Stimulated activated CD8-positive, alpha-beta memory T cell treated with anti-CD3 and anti-CD28 coated beads, Interleukin-7, amount 100 ng/mL, for 1 hour (primary cell): ENCODE results near the gene DPH1.

Experiments used
- DNase-seq, 2 donors: peaks; one replicate each; pipeline ENCODE4 v3.0.0-alpha.2; 2020; ENCODE audit warnings: low read depth in 2 of 2

Gene DPH1

DNA sequence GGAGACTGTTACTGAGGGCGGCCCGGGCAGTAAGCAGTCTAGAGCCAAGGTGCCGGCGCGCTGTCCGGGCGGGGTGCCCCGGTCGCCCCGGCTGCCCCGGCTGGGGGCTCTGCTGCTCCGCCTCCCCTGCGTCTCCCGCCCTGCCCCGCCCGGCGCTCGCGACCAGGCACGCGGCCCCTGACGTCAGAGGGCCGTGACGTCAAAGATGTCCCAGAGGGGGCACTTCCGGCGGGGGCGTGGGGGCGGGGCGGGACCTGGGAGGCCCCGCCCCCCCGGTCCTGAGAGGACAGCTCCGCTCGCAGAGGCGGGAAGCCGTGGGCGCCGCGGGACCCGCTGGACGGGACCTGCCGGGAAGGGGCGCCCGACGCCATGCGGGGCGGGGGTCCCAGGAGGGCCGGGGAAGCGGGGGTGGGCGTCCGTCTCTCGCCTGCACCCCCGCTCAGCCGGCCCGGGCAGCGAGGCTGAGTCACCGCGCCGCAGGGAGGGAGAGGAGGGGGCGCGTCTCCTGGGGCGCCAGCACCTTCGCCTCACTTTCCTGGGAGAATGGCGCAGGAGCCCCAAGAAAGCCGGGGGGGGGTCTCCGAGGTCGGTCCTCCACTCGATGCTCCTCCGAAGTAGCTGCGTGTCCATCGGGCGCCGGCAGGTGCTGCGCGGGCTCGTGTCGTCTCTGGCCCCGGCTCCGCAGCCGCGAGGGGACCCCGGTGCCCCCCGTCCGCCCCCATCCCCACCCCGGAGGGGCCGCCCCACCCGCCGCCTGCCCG is 20.5 kb downstream of the DPH1 start:
- DNase-seq: peak; percentile 42 to 44

DNA sequence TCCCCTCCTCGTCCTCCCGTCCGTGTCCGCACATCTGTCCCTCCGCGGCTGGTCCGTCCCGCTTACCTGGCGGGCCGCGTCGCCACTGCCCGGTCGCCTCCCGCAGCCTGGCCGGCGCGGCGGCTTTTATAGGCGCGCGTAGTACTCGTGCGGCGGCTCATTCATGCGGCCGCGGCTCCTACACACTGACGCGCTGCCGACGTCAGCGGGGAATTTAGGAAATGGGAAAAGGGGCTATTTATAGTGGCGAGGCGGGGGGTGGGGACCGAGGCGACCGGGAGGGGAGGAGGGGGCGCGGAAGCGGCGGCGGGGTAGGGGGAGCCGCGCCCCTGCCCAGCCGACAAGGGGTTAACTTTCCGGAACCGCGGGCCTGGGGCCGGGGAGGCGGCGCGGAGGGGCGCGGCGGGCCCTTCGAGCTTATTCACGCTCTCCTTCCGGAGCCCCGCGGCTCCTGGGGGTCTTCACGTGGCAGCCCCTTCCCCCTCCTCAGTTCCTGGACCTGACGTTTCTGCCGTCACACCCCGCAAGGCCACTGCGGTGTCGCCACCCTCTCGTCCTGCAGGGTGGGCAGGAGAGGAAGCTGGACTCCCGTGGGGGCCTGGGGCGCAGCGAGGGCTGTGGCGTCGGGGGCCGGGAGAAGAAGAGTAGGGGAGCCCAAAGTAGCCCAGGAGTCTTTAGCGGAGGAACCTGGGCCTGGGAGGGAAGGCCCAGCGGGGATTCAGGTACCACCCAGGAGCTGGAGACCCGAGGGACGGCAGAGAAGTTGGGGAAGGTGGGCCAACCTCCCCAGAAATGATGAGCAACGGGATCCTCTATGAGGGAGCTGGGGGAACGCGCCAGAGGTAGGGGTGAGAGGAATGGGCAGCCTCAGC is 21.3 kb downstream of the DPH1 start:
- DNase-seq: no peak

DNA sequence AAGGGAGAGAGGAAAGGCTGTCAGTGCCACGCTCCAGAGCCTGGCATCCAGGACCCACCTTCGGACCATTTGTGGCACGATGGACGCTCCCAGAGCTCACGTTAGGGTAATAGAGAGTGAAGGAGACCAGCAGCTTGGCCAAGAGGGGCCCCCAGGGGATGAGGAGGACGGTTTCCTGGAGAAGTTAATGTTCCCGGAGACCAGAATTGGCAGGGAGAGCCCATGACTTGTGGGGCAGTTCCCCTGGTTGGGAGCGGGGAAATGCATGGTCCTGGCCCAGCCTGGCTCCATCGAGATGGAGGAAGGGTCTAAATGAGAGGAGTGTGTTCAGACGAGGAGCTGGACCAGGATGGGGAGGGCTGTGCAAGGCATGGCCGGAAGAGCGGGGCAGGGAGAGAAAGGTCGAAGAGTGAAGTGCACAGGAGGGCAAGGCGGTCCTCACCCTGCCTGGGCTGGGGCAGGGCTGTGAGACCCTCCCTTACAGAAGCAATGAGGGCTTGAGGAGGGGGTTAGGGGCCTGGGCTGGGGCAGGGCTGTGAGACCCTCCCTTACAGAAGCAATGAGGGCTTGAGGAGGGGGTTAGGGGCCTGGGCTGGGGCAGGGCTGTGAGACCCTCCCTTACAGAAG is 22.1 kb downstream of the DPH1 start:
- DNase-seq: no peak

DNA sequence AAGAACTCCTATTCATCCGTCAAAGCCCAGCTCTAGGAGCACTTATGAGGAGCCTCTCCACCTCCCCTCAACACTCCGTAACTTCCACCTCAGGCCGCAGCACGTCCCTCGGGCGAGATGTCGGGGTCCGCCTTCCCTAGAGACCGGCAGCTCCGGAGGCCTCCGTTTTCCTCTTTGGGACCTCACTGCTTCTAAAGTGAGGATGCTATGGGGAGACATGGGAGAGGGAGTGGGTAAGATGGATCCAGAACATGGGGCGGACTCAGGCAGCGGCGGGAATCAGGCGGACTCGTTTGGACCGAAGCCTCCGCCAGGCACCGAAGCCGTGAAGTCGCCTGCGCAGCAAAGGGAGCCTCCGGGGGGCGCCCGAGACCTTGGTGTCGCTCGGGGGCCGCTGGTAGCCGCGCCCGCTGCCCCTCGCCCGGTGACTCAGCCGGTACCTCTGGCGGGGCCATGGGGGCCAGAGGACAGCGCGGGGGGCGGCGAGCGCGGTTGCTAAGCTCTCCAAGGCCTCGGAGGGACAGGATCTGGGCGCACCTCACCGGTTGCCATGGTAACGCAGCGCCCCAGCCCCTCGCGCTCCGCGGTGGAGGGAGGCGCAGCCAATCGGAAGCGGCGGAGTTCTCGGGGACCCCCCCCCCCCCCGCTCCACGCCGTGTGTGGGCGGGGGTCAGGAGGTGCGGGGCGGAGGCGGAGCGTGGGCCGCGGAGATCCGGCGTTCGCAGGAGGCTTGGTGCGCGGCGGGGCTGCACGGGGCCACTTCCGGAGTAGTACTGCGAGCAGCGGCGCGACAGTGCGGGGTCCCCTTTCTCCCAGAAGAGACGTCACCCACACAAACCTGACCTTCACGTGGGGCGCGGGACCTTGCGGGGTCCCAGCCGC is 23.7 kb downstream of the DPH1 start:
- DNase-seq: peak; percentile 46 to 53

DNA sequence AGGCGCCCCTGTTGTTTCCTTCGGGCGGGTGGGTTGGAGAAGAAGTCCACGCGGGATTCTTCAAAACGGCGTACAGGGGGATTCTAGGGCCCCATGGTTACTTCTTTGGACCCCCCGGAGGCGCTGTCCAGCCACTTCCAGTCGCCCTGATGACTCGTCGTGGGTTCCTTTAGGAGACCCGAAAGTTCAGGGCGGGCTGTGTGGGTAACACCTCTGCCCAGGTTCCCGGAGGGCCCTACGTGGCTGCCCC is 24.2 kb downstream of the DPH1 start:
- no peak for DNase-seq

DNA sequence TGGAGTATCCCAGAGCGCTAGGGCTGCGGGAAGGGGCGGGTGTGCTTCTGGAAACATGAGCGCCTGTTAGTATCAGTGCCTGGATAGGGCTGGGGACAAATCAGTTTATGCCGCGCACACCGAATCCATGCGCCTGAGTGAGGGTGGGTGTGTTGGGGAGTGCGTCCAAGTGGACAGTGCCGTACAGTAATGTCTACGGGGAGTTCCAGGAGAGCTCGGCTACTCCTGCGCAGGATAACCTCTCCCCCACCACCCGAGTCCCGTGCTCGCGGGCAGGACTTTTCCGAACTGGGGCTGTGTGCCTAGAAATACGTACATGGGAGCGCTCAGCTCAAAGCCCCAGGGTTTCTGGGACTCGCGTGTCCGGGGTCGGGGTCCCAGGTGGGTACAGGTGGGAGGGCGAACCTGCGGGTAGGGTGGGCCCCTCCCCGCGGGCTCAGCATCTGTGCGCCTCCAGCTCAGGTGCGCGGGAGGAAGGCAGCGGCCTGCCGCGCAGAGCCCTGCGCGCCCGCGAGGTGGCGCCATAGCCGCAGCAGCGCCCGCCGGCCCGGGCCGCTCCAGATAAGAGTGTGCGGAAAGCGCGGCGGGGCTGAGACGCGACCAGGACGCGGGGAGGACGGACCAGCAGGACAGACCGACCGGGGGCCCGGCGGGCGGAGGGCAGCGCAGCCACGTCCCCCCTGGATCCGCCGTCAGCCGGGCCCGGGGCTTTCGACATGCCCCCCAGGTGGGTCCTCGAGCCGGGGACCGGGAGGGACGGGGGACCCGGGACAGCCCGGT is 24.7 kb downstream of the DPH1 start, which contains the start of gene HIC1:
HIC1 (plus strand) TSS at position 592 of the 780 bp plus-strand sequence. CDS start 1,588 bp downstream, outside the sequence.
- DNase-seq: peak; percentile 54 to 57

DNA sequence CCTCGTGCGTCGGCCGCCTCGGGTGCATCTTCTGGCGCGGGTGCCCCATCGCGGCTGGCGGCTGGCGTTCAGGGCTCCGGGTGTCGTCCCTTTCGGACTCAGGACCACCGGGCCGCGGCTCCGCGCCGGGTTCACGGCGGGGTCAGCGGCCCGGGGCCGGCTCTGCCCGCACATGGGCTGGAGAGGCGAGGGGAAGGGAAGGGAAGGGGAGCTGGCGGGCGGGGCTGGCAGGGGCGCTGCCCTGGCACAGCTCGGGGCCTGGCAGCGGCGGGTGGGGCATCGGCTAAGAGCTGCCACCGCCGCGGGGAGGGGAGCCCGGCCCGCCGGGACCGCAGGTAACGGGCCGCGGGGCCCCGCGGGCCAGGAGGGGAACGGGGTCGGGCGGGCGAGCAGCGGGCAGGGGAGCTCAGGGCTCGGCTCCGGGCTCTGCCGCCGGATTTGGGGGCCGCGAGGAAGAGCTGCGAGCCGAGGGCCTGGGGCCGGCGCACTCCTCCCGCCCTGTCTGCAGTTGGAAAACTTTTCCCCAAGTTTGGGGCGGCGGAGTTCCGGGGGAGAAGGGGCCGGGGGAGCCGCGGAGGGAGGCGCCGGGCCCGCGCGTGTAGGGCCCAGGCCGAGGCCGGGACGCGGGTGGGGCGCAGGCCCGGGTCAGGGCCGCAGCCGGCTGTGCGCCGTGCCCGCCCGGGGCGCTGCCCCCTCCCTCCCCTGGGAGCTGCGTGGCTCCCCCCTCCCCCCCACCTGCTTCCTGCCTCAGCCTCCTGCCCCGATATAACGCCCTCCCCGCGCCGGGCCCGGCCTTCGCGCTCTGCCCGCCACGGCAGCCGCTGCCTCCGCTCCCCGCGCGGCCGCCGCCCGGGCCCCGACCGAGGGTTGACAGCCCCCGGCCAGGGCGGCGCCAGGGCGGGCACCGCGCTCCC is 25.6 kb downstream of the DPH1 start:
- no peak for DNase-seq

DNA sequence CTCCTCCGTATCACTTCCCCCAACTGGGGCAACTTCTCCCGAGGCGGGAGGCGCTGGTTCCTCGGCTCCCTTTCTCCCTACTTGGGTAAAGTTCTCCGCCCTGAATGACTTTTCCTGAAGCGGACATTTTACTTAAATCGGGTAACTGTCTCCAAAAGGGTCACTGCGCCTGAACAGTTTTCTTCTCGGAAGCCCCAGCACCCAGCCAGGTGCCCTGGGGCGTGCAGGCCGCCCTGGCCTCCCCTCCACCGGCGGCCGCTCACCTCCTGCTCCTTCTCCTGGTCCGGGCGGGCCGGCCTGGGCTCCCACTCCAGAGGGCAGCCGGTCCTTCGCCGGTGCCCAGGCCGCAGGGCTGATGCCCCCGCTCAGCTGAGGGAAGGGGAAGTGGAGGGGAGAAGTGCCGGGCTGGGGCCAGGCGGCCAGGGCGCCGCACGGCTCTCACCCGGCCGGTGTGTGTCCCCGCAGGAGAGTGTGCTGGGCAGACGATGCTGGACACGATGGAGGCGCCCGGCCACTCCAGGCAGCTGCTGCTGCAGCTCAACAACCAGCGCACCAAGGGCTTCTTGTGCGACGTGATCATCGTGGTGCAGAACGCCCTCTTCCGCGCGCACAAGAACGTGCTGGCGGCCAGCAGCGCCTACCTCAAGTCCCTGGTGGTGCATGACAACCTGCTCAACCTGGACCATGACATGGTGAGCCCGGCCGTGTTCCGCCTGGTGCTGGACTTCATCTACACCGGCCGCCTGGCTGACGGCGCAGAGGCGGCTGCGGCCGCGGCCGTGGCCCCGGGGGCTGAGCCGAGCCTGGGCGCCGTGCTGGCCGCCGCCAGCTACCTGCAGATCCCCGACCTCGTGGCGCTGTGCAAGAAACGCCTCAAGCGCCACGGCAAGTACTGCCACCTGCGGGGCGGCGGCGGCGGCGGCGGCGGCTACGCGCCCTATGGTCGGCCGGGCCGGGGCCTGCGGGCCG is 26.5 kb downstream of the DPH1 start:
- DNase-seq: no peak

DNA sequence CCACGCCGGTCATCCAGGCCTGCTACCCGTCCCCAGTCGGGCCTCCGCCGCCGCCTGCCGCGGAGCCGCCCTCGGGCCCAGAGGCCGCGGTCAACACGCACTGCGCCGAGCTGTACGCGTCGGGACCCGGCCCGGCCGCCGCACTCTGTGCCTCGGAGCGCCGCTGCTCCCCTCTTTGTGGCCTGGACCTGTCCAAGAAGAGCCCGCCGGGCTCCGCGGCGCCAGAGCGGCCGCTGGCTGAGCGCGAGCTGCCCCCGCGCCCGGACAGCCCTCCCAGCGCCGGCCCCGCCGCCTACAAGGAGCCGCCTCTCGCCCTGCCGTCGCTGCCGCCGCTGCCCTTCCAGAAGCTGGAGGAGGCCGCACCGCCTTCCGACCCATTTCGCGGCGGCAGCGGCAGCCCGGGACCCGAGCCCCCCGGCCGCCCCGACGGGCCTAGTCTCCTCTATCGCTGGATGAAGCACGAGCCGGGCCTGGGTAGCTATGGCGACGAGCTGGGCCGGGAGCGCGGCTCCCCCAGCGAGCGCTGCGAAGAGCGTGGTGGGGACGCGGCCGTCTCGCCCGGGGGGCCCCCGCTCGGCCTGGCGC is 27.3 kb downstream of the DPH1 start:
- DNase-seq: no peak

DNA sequence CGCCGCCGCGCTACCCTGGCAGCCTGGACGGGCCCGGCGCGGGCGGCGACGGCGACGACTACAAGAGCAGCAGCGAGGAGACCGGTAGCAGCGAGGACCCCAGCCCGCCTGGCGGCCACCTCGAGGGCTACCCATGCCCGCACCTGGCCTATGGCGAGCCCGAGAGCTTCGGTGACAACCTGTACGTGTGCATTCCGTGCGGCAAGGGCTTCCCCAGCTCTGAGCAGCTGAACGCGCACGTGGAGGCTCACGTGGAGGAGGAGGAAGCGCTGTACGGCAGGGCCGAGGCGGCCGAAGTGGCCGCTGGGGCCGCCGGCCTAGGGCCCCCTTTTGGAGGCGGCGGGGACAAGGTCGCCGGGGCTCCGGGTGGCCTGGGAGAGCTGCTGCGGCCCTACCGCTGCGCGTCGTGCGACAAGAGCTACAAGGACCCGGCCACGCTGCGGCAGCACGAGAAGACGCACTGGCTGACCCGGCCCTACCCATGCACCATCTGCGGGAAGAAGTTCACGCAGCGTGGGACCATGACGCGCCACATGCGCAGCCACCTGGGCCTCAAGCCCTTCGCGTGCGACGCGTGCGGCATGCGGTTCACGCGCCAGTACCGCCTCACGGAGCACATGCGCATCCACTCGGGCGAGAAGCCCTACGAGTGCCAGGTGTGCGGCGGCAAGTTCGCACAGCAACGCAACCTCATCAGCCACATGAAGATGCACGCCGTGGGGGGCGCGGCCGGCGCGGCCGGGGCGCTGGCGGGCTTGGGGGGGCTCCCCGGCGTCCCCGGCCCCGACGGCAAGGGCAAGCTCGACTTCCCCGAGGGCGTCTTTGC is 28.0 kb downstream of the DPH1 start:
- no peak for DNase-seq

DNA sequence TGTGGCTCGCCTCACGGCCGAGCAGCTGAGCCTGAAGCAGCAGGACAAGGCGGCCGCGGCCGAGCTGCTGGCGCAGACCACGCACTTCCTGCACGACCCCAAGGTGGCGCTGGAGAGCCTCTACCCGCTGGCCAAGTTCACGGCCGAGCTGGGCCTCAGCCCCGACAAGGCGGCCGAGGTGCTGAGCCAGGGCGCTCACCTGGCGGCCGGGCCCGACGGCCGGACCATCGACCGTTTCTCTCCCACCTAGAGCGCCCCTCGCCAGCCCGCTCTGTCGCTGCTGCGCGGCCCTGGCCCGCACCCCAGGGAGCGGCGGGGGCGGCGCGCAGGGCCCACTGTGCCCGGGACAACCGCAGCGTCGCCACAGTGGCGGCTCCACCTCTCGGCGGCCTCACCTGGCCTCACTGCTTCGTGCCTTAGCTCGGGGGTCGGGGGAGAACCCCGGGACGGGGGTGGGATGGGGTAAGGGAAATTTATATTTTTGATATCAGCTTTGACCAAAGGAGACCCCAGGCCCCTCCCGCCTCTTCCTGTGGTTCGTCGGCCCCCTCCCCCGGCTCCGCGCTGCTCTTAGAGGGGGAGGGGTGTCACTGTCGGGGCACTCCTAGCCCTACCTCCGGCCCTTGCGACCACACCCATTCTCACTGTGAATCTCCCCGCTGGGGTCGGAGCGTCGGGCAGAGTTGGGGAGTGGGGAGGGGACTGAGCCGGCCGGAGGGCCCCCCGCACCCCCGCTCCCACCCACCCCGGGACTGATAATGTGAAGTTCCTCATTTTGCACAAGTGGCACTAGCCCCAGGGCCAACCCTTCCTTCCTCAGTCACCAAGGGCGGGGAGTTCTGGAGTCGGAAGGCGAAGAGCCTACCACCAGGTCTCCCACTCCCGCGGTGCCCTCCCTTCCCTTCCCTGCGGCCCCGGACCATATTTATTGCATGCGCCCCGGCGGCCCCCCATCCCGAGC is 28.9 kb downstream of the DPH1 start:
- peak in 1 of 2 donors; percentile 37 for DNase-seq

DNA sequence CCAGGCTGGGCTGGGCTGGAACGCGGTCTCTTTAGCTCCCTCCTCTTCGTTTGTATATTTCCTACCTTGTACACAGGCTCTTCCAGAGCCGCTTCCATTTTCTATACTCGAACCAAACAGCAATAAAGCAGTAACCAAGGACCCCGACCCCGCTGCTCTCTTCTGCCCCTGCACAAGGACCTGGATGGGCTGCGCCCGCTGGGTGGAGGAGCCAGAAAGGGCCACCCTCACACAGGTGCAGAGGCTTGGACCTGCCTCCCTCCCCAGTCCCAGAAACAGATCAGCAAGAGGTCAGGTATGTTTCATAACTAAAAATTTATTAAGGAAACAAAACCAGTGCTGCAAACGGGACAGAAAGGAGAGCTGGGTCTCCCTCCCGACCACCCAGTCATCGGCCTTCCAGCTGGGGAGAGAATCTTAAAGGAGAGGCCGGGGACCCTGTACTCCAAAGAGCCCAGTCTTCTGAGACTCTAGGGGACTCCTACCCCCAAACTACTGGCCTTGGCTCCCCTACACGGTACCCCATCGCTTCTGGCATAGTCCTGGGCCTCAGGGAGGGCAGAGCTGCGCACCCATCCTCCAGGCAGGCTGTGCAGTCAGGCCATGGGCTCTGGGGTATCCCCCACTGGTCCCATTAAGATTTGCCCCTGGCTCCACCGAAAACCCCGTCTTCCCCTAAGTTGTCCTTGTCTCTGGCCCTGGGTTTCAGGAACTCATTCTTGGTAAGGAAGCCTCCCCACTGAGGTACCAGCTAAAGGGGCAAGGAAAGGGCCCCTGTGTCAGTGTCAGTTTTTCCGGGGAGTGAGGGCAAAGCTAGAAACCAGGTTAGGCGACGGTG is 29.8 kb downstream of the DPH1 start:
- no peak for DNase-seq

DNA sequence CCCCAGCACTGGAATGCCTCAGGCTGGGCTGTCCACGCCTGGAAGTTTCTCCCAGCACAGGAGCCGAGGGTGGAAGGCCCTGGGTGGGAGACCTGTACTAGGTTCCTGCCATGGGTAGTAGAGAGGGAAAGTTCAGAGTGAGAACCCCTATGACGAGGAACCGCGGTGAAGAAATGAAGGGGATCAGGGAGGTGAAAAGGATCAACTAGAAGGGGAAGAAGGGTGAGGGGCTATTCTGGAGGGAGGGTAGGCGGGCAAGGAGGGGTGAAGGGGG is 30.4 kb downstream of the DPH1 start:
- no peak for DNase-seq

DNA sequence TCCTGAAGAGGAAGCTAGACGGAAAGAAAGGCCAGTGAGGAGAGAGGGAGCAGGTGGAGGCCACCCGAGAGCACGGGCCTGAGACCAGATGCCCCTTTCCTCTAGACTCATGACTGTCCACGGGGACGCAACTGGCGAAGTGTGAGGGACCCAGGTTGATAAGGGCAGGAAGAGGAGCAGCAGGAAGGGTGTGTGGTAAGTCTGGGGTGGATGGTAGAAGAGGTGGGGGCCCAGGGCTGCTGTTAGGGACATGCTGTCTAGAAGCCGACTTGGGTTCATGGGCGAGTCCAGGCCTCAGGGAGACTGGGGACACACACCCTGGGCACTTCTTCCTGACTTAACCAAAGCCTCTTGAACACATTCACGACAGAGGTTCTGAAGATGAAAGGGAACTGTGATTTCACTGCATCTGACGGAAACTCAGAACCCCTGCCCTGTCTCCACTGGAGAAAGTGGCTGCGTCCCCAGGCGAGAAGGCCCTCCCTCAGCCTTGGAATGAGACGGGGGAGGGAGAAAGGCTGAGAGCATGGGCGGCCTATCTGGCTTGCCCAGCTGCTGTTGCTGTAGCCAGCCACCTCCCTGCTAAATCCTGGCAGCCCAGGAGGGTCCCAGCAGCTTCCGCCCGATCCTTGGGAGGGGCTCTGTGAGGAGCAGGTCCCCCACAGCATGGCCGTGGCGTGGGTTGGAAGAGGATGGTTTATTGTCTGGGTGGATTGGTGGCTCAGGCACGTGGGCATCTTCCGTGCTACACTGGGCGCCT is 30.9 kb downstream of the DPH1 start:
- no peak for DNase-seq

DNA sequence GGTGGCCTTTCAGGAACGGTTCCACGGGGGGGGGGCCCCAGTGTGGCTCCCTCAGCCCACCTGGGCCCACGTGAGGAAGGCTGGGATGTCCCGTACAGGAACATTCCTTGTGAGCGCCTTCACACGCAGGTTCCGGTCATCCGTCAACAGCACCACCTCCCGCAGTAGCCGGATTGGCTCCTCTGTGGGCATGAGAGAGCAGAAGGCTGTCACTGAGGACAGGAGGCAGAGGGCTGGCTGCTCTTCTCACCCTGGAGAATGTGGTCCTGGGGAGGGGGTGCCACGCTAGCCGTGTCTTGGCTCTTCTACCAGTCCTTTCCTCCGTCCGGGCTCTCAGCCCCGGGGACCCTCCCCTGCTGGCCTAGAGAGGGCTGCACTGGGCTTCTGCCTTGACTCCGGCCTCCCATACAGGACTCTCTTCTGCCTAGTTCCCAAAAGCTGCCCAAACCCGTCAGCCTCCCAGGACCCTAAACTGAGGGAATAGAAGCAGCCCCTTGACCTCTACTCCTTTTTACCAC is 31.5 kb downstream of the DPH1 start:
- DNase-seq: no peak
